T-helper 2 cell treated with Interferon-gamma antibody and Interleukin-4, amounts not matched to agents 100 ng/mL and 5 ng/mL, for 36 hours (primary cell): Measurements from ENCODE around the gene HIVEP3. TPM values are rescaled to one million over a fixed set of nuclear protein-coding genes. Genes with fewer than 3 reads are reported as not detected.

Source experiments
- intact Hi-C: fragments of 100-400 bp; cut with micrococcal nuclease; formaldehyde crosslinking; loops from one replicate; pipeline ENCODE4 v1.15.1; 2023
- total RNA-seq: library from RNA; stranded (reverse); gene quantifications from 2 replicates; pipeline ENCODE4 v1.2.3, GENCODE V29; 2022

Gene HIVEP3
- total RNA-seq, 1 donor from 2014 or later = 20.3 TPM

GRCh38 chr1:41642922-41643821 lies 275.6 kb downstream of the HIVEP3 start:
- intact Hi-C loops = loop anchor here (5.0 kb wide), 1 partner anchor 34 kb away; no protein-coding TSS in a partner anchor

- intact Hi-C loops = loop anchor here (5.0 kb wide), 1 partner anchor 35 kb away; no protein-coding TSS in a partner anchor
Observed at GRCh38 chr1:41641941-41642527, 276.7 kb downstream of the HIVEP3 start.

GRCh38 chr1:41641475-41641814 lies 277.3 kb downstream of the HIVEP3 start:
- intact Hi-C loops = loop anchor here (5.0 kb wide), 1 partner anchor 36 kb away; no protein-coding TSS in a partner anchor

- intact Hi-C loops = loop anchor here (5.0 kb wide), 1 partner anchor 36 kb away; no protein-coding TSS in a partner anchor
Observed at GRCh38 chr1:41640756-41641474, 277.8 kb downstream of the HIVEP3 start.

GRCh38 chr1:41640141-41640751 lies 278.5 kb downstream of the HIVEP3 start:
- intact Hi-C loops = loop anchor here (5.0 kb wide), 1 partner anchor 37 kb away; no protein-coding TSS in a partner anchor

GRCh38 chr1:41639332-41639936 lies 279.3 kb downstream of the HIVEP3 start:
- intact Hi-C loops = no loop called here

GRCh38 chr1:41638086-41639024 lies 280.4 kb downstream of the HIVEP3 start:
- intact Hi-C loops = no loop called here

GRCh38 chr1:41637367-41637766 lies 281.4 kb downstream of the HIVEP3 start:
- intact Hi-C loops = no loop called here

- intact Hi-C loops = no loop called here
Observed at GRCh38 chr1:41633764-41634163, 285.0 kb downstream of the HIVEP3 start.

- intact Hi-C loops = no loop called here
Observed at GRCh38 chr1:41632781-41633575, 285.7 kb downstream of the HIVEP3 start.

GRCh38 chr1:41631971-41632370 lies 286.8 kb downstream of the HIVEP3 start:
- intact Hi-C loops = no loop called here

GRCh38 chr1:41631154-41631553 lies 287.6 kb downstream of the HIVEP3 start:
- intact Hi-C loops = no loop called here

GRCh38 chr1:41629571-41629970 lies 289.2 kb downstream of the HIVEP3 start:
- intact Hi-C loops = no loop called here

- intact Hi-C loops = no loop called here
Observed at GRCh38 chr1:41629141-41629540, 289.6 kb downstream of the HIVEP3 start.

- intact Hi-C loops = no loop called here
Observed at GRCh38 chr1:41627491-41628280, 291.0 kb downstream of the HIVEP3 start.

- intact Hi-C loops = no loop called here
Observed at GRCh38 chr1:41626616-41627375, 291.9 kb downstream of the HIVEP3 start.

GRCh38 chr1:41626146-41626545 lies 292.6 kb downstream of the HIVEP3 start:
- intact Hi-C loops = no loop called here
